ENCODE measurements around the gene CCDC61. TPM values are rescaled to one million over a fixed set of nuclear protein-coding genes. Genes with fewer than 3 reads are reported as not detected.

Gene CCDC61
- total and polyA plus RNA-seq, 2 donors (not counting 1 experiment from before 2014, with no cell fraction given), result 20.6 to 30.1 TPM

DNA sequence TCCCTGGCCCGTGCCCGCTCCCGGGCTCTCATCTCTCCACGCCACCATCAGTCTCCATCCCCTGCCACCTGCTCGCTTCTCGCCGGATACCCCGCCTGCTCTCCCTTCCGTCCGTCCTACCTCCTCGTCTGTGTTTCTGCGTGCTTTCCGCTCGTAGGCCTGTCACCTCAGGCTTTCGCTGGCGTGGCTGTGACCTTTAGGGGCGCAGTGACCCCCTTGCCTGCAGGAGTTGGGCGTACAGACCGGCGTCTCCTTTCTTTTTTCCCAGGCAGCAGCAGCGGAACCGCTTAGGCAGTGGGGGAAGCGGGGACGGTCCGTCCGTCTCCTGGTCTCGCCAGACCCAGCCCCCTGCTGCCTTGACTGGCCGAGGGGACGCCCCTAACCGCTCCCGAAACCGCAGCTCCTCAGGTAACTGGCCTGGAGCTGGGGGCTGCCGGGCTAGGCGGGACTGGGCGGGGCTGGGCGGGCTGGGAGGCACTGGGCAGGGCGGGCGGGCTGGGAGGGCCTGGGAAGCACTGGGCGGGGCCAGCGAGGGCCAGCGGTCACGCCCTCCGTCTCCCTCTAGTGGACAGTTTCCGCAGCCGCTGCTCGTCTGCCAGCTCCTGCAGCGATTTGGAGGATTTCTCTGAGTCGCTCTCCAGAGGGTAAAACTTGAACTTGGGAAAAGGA, 21.3 kb downstream of the CCDC61 start:
- H3K4me1 Mint-ChIP-seq, result peaks cover 18% of the 10 kb centered on the region
- CTCF ChIA-PET, result interaction anchor here (0.9 to 4.9 kb wide), 6 partner anchors 9 to 247 kb away, joined by 3 to 28 read pairs (median 4); partner anchors contain the start of gene SIX5
- Histone ChIP-seq H3K4me1 (ENCODE audit: control insufficient read depth in 2 of 2, insufficient read depth in 2 of 2, low read length in 2 of 2) (peaks cover 19 to 22% of the 10 kb centered on the region in 2 donors), H3K27ac (ENCODE audit: low read length in 2 of 2) (no peak overlapping the region), H3K9me3 (ENCODE audit: control extremely low read depth in 1 of 3, control insufficient read depth in 2 of 3, insufficient read depth in 1 of 3, low read length in 2 of 3) (peaks cover 0 to 10% (median 0%) of the 10 kb centered on the region in 3 donors), H3K4me2 (replicated peaks; ENCODE audit: low read depth, low read length, poor library complexity, severe bottlenecking) (peak overlapping the region; percentile 100), H4K20me1 (ENCODE audit: control insufficient read depth, insufficient read depth, low read length, poor library complexity, severe bottlenecking) (peaks cover 6% of the 10 kb centered on the region), H3K36me3 (replicated peaks in 1 of 2; ENCODE audit: control extremely low read depth in 1 of 2, control insufficient read depth in 1 of 2, extremely low read depth in 1 of 2, insufficient read depth in 2 of 2, low read length in 1 of 2) (no peaks in the 10 kb centered on the region), H3K27me3 (replicated peaks in 1 of 4; ENCODE audit: control extremely low read depth in 1 of 4, control insufficient read depth in 3 of 4, insufficient read depth in 4 of 4, low read length in 3 of 4) (peaks cover 0 to 21% (median 7%) of the 10 kb centered on the region in 4 experiments), H3K4me3 (ENCODE audit: control extremely low read depth in 1 of 5, extremely low read depth in 1 of 5, insufficient read depth in 1 of 5, low read depth in 2 of 5, low read length in 4 of 5) (peak overlapping the region; percentile 65 to 81 (median 76)), H3K79me2 (ENCODE audit: control insufficient read depth, insufficient read depth, low read length) (no peaks in the 10 kb centered on the region), H3K9ac (ENCODE audit: low read length) (peak overlapping the region; percentile 68), H2AFZ (ENCODE audit: insufficient read depth, low read depth, low read length, poor library complexity, severe bottlenecking) (peak overlapping the region; percentile 97)
- H3K27me3 Mint-ChIP-seq, result peaks cover 18% of the 10 kb centered on the region
- peak overlapping the region; percentile 94 for H3K4me3 Mint-ChIP-seq
- DNase-seq (peak; percentile 85), ATAC-seq (ENCODE audit: low read depth) (peak; percentile 85)
- H3K9me3 Mint-ChIP-seq (ENCODE audit: insufficient read depth), result no peaks in the 10 kb centered on the region
- peak overlapping the region; percentile 69 for H3K27ac Mint-ChIP-seq
- POLR2A ChIA-PET, result interaction anchor here (1.2 kb wide), 1 partner anchor 247 kb away, joined by 3 read pairs; the partner anchor contains the start of gene SIX5
- TF ChIP-seq EZH2 (IDR thresholded peaks at IDR 0.05; ENCODE audit: borderline replicate concordance, insufficient read depth, low read depth, low read length, poor library complexity, severe bottlenecking), result no peak
- TF ChIP-seq, protein P1, sequence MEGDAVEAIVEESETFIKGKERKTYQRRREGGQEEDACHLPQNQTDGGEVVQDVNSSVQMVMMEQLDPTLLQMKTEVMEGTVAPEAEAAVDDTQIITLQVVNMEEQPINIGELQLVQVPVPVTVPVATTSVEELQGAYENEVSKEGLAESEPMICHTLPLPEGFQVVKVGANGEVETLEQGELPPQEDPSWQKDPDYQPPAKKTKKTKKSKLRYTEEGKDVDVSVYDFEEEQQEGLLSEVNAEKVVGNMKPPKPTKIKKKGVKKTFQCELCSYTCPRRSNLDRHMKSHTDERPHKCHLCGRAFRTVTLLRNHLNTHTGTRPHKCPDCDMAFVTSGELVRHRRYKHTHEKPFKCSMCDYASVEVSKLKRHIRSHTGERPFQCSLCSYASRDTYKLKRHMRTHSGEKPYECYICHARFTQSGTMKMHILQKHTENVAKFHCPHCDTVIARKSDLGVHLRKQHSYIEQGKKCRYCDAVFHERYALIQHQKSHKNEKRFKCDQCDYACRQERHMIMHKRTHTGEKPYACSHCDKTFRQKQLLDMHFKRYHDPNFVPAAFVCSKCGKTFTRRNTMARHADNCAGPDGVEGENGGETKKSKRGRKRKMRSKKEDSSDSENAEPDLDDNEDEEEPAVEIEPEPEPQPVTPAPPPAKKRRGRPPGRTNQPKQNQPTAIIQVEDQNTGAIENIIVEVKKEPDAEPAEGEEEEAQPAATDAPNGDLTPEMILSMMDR (IDR thresholded peaks at IDR 0.05), result peak; percentile 83
- 2% methylated on average over 48 of the region's 48 CpGs for WGBS (ENCODE audit: insufficient coverage)
- intact Hi-C loops (cut with micrococcal nuclease), result loop anchor here (1.0 to 10.0 kb wide), 7 partner anchors 21 to 1588 kb away; partner anchors contain the start of genes BICRA, CCDC61, SIX5 and SYMPK

DNA sequence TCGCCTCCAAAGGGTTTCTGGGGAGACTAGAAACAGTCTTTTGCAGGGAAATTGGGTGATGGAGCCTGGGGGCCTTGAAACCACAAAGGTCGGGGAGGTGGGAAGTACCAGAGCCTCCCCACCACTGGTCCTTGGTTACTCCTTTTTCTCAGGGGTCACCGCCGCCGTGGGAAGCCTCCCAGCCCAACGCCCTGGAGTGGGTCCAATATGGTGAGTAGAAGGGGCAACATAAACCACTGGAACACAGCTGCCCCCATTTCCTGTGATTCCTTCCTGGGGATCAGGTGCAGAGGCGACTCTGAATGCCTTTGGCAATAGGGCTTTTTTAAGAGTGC, 21.8 kb downstream of the CCDC61 start:
- Mint-ChIP-seq H3K27me3 (peaks cover 18% of the 10 kb centered on the region), H3K27ac (no peak overlapping the region), H3K9me3 (ENCODE audit: insufficient read depth) (no peaks in the 10 kb centered on the region), H3K4me3 (peak overlapping the region; percentile 94), H3K4me1 (peaks cover 18% of the 10 kb centered on the region)
- H3K36me3 ChIP-seq (replicated peaks in 1 of 2; ENCODE audit: control extremely low read depth in 1 of 2, control insufficient read depth in 1 of 2, extremely low read depth in 1 of 2, insufficient read depth in 2 of 2, low read length in 1 of 2), result no peaks in the 10 kb centered on the region
- peaks cover 19 to 22% of the 10 kb centered on the region in 2 donors for H3K4me1 ChIP-seq (ENCODE audit: control insufficient read depth in 2 of 2, insufficient read depth in 2 of 2, low read length in 2 of 2)
- CTCF ChIA-PET, result interaction anchor here (0.9 to 4.9 kb wide), 6 partner anchors 9 to 247 kb away, joined by 3 to 28 read pairs (median 4); partner anchors contain the start of gene SIX5
- DNase-seq, result no peak
- POLR2A ChIA-PET, result interaction anchor here (1.2 kb wide), 1 partner anchor 248 kb away, joined by 3 read pairs; the partner anchor contains the start of gene SIX5
- 70% methylated on average over 2 of the region's 7 CpGs for WGBS (ENCODE audit: insufficient coverage)
- H3K4me3 ChIP-seq (ENCODE audit: control extremely low read depth in 1 of 5, extremely low read depth in 1 of 5, insufficient read depth in 1 of 5, low read depth in 2 of 5, low read length in 4 of 5), result no peak overlapping the region
- peaks cover 6% of the 10 kb centered on the region for H4K20me1 ChIP-seq (ENCODE audit: control insufficient read depth, insufficient read depth, low read length, poor library complexity, severe bottlenecking)
- no peak overlapping the region for H3K27ac ChIP-seq (ENCODE audit: low read length in 2 of 2)
- H3K79me2 ChIP-seq (ENCODE audit: control insufficient read depth, insufficient read depth, low read length), result no peaks in the 10 kb centered on the region
- peaks cover 0 to 10% (median 0%) of the 10 kb centered on the region in 3 donors for H3K9me3 ChIP-seq (ENCODE audit: control extremely low read depth in 1 of 3, control insufficient read depth in 2 of 3, insufficient read depth in 1 of 3, low read length in 2 of 3)
- H3K27me3 ChIP-seq (replicated peaks in 1 of 4; ENCODE audit: control extremely low read depth in 1 of 4, control insufficient read depth in 3 of 4, insufficient read depth in 4 of 4, low read length in 3 of 4), result peaks cover 0 to 22% (median 7%) of the 10 kb centered on the region in 4 experiments
- H2AFZ ChIP-seq (ENCODE audit: insufficient read depth, low read depth, low read length, poor library complexity, severe bottlenecking), result no peak overlapping the region
- H3K4me2 ChIP-seq (replicated peaks; ENCODE audit: low read depth, low read length, poor library complexity, severe bottlenecking), result peak overlapping the region; percentile 34
- no peak for ATAC-seq (ENCODE audit: low read depth)
- no peak for TF ChIP-seq EZH2 (IDR thresholded peaks at IDR 0.05; ENCODE audit: borderline replicate concordance, insufficient read depth, low read depth, low read length, poor library complexity, severe bottlenecking)
- TF ChIP-seq, protein P1 (IDR thresholded peaks at IDR 0.05), result peak; percentile 65
- intact Hi-C loops (cut with micrococcal nuclease), result loop anchor here (2.0 to 10.0 kb wide), 3 partner anchors 154 to 1588 kb away; partner anchors contain the start of genes BICRA and SYMPK
- no peak overlapping the region for H3K9ac ChIP-seq (ENCODE audit: low read length)

Measured in B cell (primary cell).